ENCODE measurements around the gene SRMS. TPM values are rescaled to one million over a fixed set of nuclear protein-coding genes. Genes with fewer than 3 reads are reported as not detected.
A peak's percentile ranks its signal among the peaks of the same experiment; 100 is the strongest.

SRMS gene
- total and polyA plus RNA-seq, 2 of the 13 experiments (the other 11 are each of a cell fraction or from before 2014, with no cell fraction given), result not detected

- TF ChIP-seq ZNF616 (CRISPR knock-in tag; IDR thresholded peaks at IDR 0.05; ENCODE audit: low read depth), result no peak
- TF ChIP-seq PBX3 (CRISPR knock-in tag; IDR thresholded peaks at IDR 0.05; ENCODE audit: borderline replicate concordance), result no peak
- TF ChIP-seq PCBP1 (IDR thresholded peaks at IDR 0.05; ENCODE audit: borderline replicate concordance, low read depth, low read length), result 0 out of 2 replicates have a peak, but pooled peaks have one; percentile 74
- peak; percentile 59; the same call in 1 of the 2 replicates for TF ChIP-seq TRIM24 (CRISPR knock-in tag; IDR thresholded peaks at IDR 0.05)
- TF ChIP-seq KDM2A (CRISPR knock-in tag; IDR thresholded peaks at IDR 0.05; ENCODE audit: borderline replicate concordance, low read depth), result peak; percentile 37; the same call in 1 of the 2 replicates
- no peak for TF ChIP-seq ZBTB7B (CRISPR knock-in tag; IDR thresholded peaks at IDR 0.05)
- no peak for TF ChIP-seq ZNF567 (CRISPR knock-in tag; IDR thresholded peaks at IDR 0.05; ENCODE audit: borderline replicate concordance)
- TF ChIP-seq MYNN (CRISPR knock-in tag; IDR thresholded peaks at IDR 0.05; ENCODE audit: low read depth), result no peak
- no peak for TF ChIP-seq ZBTB43 (CRISPR knock-in tag; conservative IDR thresholded peaks at IDR 0.05)
- no peak for TF ChIP-seq ZNF549 (CRISPR knock-in tag; IDR thresholded peaks at IDR 0.05)
- TF ChIP-seq KAT8 (CRISPR knock-in tag; IDR thresholded peaks at IDR 0.05), result no peak
- peak; percentile 20; the same call in 1 of the 2 replicates for TF ChIP-seq ZNF205 (CRISPR knock-in tag; IDR thresholded peaks at IDR 0.05)
- no peak for TF ChIP-seq ZUFSP (CRISPR knock-in tag; IDR thresholded peaks at IDR 0.05; ENCODE audit: borderline replicate concordance)
- TF ChIP-seq ZNF414 (CRISPR knock-in tag; IDR thresholded peaks at IDR 0.05), result 0 out of 2 replicates have a peak, but pooled peaks have one; percentile 52
- TF ChIP-seq TBP (CRISPR knock-in tag; IDR thresholded peaks at IDR 0.05), result no peak
- no peak for TF ChIP-seq ATM (IDR thresholded peaks at IDR 0.05; ENCODE audit: borderline replicate concordance)
- 0 out of 2 replicates have a peak, but pooled peaks have one; percentile 51 for TF ChIP-seq PHF8 (CRISPR knock-in tag; IDR thresholded peaks at IDR 0.05)
- TF ChIP-seq MEF2D (CRISPR knock-in tag; IDR thresholded peaks at IDR 0.05), result peak; percentile 43; the same call in 1 of the 2 replicates
- no peak for TF ChIP-seq ZXDC (CRISPR knock-in tag; IDR thresholded peaks at IDR 0.05)
- peak; percentile 80; the same call in 1 of the 2 replicates for TF ChIP-seq ESRRA (CRISPR knock-in tag; IDR thresholded peaks at IDR 0.05; ENCODE audit: low read depth)
- 0 out of 2 replicates have a peak, but pooled peaks have one; percentile 41 for TF ChIP-seq RXRB (CRISPR knock-in tag; IDR thresholded peaks at IDR 0.05; ENCODE audit: borderline replicate concordance)
- no peak for TF ChIP-seq NCOA5 (CRISPR knock-in tag; IDR thresholded peaks at IDR 0.05)
- peak; percentile 43 for TF ChIP-seq FOXA3 (CRISPR knock-in tag; IDR thresholded peaks at IDR 0.05)
These were observed 3.1 kb downstream of the SRMS start (continued) for GRCh38 chr20:63544241-63544957.
